SH-SY5Y (cell line): ENCODE results near the gene PDLIM5.

ENCODE experiments used
- GATA2 ChIP-seq: IDR thresholded peaks from 2 replicates; pipeline ENCODE4 v1.6.1; 2011; ENCODE audit warnings: mild to moderate bottlenecking, low read depth, low read length
- GATA3 ChIP-seq: IDR thresholded peaks from 2 replicates; pipeline ENCODE4 v1.6.1; 2011; ENCODE audit warnings: low read depth, mild to moderate bottlenecking, low read length, moderate library complexity

DNA sequence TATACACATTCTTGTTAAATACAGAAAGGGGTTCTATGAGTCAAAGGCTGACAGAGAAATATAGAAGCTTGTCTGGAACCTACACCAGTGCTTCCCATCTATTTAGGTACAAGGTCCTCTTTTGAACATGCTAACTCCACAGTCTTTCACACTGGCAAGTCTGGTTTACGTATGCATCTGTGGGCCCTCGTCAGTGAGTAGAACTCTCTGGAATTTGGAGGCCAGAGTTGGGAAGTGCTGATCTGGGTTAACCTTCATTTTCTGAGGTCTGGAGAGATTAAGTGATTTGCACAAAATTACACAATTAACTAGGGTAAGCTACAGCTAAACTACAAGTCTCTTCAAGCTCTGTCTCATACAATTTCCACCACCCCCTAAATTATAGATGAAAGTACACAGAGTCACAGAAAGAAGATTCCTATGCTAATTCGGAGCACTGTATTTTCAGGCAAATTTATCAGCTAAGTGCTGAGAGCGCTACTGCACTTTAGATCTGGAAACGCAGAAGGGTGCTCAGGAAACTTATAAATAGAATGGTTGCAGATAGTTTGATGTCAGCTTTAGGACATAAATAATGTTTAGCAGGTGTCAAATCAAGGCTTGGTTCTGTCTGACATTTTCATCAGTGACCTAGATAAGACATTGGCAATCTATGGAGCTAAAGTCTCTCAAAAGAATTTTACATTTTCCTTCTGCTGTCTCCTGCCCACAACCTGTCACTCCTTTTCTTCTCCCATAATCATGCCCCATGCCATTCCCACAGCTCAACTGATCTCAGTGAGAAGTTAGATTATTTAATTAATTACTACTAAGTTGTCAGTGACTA lies 43.0 kb upstream of the PDLIM5 start:
- TF ChIP-seq GATA3 (no peak), GATA2 (no peak)
